ENCODE measurements around the gene CERT1.

GRCh38 chr5:75553358-75553757, 41.9 kb upstream of the CERT1 start:
- TF ChIP-seq EZH2 (IDR thresholded peaks at IDR 0.05; ENCODE audit: borderline replicate concordance) (no peak), CTCF (IDR thresholded peaks at IDR 0.05; ENCODE audit: poor library complexity) (no peak)
